T-helper 2 cell treated with Interferon-gamma antibody and Interleukin-4, amounts not matched to agents 5 μg/mL and 100 μg/mL, for 36 hours (primary cell): ENCODE data around the gene GNG3.
"Not testable (repeated sequence)": the region's sequence is repeated elsewhere in the genome, so short reads cannot be mapped to it uniquely, and the experiment has no call there.

Experiments used
- DNase-seq: peaks from one replicate; pipeline ENCODE4 v3.0.0; 2021; ENCODE audit warnings: low spot score
- H3K27ac Mint-ChIP-seq: one replicate; pipeline ENCODE4 v1.8.0; 2021; ENCODE audit warnings: mild to moderate bottlenecking, mixed read lengths
- H3K27me3 Mint-ChIP-seq: one replicate; pipeline ENCODE4 v1.8.0; 2021; ENCODE audit warnings: low read depth, mixed read lengths
- H3K36me3 Mint-ChIP-seq: one replicate; pipeline ENCODE4 v1.8.0; 2021; ENCODE audit warnings: low read depth, mixed read lengths
- H3K4me1 Mint-ChIP-seq: one replicate; pipeline ENCODE4 v1.8.0; 2021; ENCODE audit warnings: low read depth, mixed read lengths
- H3K4me3 Mint-ChIP-seq: one replicate; pipeline ENCODE4 v1.8.0; 2022; ENCODE audit warnings: mild to moderate bottlenecking, moderate library complexity, mixed read lengths
- H3K9me3 Mint-ChIP-seq: one replicate; pipeline ENCODE4 v1.8.0; 2021; ENCODE audit warnings: mixed read lengths

The GNG3 gene

DNA sequence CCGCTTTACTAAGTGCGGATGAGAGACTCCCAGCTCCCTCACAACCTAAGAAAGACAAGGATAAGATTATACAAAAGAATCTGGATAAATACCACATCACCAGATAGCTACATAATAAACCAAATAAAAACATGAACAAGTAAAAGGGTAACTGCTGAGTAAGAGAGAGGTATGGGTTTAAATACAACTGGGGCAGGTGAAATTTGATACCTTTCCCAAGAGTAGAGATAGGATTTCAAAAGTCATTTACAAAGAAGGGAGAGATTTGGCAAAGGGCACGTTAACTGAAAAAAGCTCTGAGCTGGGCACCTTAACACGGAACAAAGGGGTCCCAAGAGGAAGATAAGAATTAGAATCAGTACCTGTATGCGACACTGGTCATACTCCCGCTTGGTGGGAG lies 30.3 kb upstream of the GNG3 start:
- Mint-ChIP-seq H3K27ac (peak overlapping the region; percentile 51), H3K4me3 (peak overlapping the region; percentile 67), H3K36me3 (peaks cover 36% of the 10 kb centered on the region), H3K4me1 (peaks cover 44% of the 10 kb centered on the region), H3K27me3 (no peaks in the 10 kb centered on the region), H3K9me3 (no peaks in the 10 kb centered on the region)
- DNase-seq = no peak

DNA sequence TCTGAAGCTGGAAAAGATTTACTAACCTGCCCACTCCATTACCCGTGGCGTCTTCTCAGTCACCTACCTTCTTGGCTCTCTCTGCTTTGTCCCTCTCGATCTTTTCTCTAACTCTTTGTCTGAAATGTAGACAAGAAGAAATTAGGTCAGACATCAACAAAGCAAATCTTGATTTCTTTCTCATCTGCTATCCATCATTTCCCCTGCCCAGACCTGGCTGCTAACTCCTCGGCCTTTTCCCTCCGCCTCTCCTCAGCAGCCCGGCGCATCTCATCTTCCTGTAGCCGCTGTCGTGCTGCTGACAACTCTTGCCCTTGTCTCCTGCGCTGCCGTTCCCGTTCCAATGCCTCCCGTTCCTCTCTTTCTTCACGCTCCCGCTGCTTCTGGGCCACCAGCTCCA lies 29.8 kb upstream of the GNG3 start:
- H3K36me3 Mint-ChIP-seq = peaks cover 31% of the 10 kb centered on the region
- no peak for DNase-seq
- H3K9me3 Mint-ChIP-seq = no peaks in the 10 kb centered on the region
- H3K27ac Mint-ChIP-seq = peak overlapping the region; percentile 92
- peak overlapping the region; percentile 93 for H3K4me3 Mint-ChIP-seq
- no peaks in the 10 kb centered on the region for H3K27me3 Mint-ChIP-seq
- peaks cover 41% of the 10 kb centered on the region for H3K4me1 Mint-ChIP-seq

DNA sequence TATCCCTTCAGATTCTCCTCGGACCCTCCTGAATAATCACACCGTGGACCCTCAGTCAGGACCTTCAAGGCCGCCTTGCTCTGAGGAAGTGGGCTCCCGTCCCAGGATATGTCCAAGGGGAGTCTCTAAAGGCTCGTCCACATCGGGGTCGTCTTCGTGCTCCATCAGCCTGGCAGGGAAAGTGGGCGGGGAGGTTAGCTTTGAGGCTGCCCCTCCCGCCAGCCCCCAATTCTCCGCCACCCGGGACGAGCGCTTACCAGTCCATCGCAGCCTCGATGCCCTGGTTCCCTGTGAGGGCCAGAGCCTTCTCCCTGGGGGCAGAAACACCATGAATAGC lies 29.1 kb upstream of the GNG3 start:
- H3K27me3 Mint-ChIP-seq = no peaks in the 10 kb centered on the region
- H3K27ac Mint-ChIP-seq = peak overlapping the region; percentile 92
- peaks cover 30% of the 10 kb centered on the region for H3K36me3 Mint-ChIP-seq
- H3K4me1 Mint-ChIP-seq = peaks cover 36% of the 10 kb centered on the region
- no peaks in the 10 kb centered on the region for H3K9me3 Mint-ChIP-seq
- DNase-seq = no peak
- H3K4me3 Mint-ChIP-seq = peak overlapping the region; percentile 93

DNA sequence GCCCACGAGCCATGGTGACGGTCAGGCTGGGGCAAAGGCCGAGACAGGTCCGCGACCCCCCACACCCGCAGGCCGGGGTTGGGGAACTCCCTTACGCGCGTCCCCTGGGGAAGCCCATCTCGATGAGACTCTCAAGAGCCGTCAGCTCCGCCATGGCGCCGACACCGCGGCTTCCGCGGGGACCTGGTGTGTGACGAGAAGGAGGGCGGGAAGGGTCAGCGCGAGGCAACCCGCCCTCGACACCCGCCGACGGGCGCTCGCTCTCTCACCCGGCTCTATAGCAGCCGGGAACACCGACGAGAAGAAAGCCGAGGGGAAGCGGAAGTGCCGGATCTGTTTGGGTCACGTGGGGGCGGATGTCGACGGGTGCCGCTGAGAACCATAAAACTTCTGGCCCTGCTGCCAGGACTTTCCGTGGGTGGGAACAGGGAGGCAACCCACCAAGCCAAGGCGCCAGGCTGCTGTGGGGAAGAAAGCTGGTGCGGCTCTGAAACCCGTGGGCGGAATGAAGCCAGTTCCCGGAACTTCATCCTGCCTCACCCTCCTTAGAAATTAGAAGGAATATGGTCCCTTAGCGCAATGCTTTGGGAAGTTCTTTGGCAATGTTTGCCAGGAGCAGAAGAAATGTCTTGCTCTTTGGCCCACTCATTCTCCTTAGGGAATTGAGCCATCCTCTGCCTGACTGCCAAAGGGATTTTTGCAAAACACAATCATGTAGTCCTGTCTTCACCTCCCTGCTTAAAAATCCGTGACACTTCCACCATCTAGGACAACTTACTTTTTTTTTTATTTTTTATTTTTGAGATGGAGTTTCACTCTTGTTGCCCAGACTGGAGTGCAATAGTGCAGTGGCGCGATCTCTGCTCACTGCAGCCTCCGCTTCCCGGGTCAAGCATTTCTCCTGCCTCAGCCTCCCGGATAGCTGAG lies 28.4 kb upstream of the GNG3 start, which contains the start of gene UBXN1:
TSS of gene UBXN1 (minus strand) at position 304 of the 927 bp plus-strand sequence. CDS start at position 154, 150 bp downstream.
- Mint-ChIP-seq H3K9me3 (no peaks in the 10 kb centered on the region), H3K4me3 (peak within 1 kb of the TSS; percentile 93), H3K36me3 (peaks cover 27% of the 10 kb centered on the region), H3K4me1 (peaks cover 34% of the 10 kb centered on the region), H3K27ac (peak within 1 kb of the TSS; percentile 92), H3K27me3 (no peaks in the 10 kb centered on the region)
- peak; percentile 86 for DNase-seq

DNA sequence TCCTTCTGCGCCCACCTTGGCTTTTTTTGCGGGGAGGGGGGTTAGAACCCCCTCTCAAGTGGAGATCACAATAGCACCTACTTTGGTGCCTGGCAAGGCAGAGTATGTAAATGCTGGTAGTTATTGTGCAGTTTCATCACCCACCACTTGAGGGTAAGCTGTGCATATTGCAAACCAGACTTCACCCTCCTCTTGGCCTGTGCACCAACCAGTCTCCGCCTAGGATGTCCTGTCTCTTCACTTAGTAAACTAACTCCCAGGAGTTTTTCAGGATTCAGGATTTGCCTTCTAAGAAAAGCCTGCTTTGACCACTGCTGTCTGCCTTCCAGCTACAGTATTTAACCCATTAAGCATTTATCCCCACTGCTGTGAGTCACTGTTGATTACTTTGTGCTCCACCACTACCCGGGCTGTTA lies 26.6 kb upstream of the GNG3 start:
- H3K9me3 Mint-ChIP-seq = no peaks in the 10 kb centered on the region
- H3K4me3 Mint-ChIP-seq = peak overlapping the region; percentile 64
- peak; percentile 32 for DNase-seq
- H3K36me3 Mint-ChIP-seq = peaks cover 20% of the 10 kb centered on the region
- H3K4me1 Mint-ChIP-seq = peaks cover 30% of the 10 kb centered on the region
- peak overlapping the region; percentile 80 for H3K27ac Mint-ChIP-seq
- H3K27me3 Mint-ChIP-seq = no peaks in the 10 kb centered on the region

DNA sequence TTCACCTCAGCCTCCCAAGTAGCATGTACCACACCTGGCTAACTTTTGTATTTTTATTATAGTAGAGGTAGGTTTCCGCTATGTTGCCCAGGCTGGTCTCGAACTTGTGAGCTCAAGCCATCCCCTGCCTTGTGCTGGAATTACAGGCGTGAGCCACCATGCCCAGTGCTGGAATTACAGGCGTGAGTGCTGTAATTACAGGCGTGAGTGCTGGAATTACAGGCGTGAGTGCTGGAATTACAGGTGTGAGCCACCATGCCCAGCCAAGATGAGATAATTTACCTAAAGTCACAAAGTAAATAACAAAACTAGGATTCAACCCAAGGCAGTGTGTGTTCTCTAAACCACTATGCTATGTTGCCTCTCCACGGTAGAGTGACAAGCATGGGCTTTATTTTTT lies 25.0 kb upstream of the GNG3 start:
- Mint-ChIP-seq H3K36me3 (peaks cover 8% of the 10 kb centered on the region), H3K9me3 (no peaks in the 10 kb centered on the region), H3K4me3 (no peak overlapping the region), H3K27me3 (peaks cover 5% of the 10 kb centered on the region), H3K27ac (no peak overlapping the region), H3K4me1 (peaks cover 18% of the 10 kb centered on the region)
- DNase-seq = no peak

DNA sequence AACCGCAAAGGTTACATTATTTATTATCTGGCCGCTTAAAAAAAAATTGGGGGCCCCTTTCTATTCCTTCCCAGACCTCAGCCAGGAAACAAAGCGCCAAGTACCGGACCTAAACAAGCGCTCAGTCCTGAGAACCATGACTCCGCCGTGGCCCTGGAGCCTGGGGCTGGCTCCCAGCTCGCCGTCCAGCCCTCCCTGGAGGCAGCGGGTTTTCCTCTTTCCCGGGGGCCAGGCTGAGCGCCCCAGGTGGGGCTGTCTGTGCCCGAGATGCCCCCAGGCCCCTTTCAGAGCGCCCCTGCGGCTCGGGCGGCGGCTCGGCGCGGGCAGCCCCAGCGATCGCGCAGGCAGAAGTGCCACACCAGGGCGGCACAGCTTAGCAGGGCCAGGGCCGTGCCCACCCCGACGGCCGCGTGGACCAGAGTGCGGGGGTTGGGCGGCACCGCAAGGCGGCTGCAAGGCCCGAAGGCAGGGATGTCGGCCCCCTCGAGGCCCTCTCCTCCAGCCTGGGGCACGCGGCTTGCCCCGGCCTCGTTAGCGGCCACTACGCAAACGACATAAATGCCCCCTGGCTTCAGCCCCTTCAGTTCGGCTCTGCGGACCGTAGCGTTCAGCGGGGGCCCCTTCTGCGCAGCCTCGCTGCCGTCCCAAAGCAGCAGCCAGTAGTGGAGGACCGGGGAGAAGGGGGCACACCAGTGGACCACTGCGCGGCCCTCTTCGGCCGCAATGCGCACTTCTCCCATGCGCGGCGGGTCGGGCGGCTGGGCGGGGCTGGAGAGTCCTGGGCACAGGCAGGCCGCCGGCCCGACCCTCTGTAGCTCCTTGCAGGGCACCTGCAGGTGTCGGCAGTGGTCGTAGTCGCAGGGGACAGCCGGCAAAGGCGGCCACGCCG lies 19.7 kb upstream of the GNG3 start:
- no peak overlapping the region for H3K27ac Mint-ChIP-seq
- no peaks in the 10 kb centered on the region for H3K4me1 Mint-ChIP-seq
- no peaks in the 10 kb centered on the region for H3K9me3 Mint-ChIP-seq
- no peak for DNase-seq
- peaks cover 9% of the 10 kb centered on the region for H3K27me3 Mint-ChIP-seq
- H3K36me3 Mint-ChIP-seq = peaks cover 14% of the 10 kb centered on the region
- no peak overlapping the region for H3K4me3 Mint-ChIP-seq

DNA sequence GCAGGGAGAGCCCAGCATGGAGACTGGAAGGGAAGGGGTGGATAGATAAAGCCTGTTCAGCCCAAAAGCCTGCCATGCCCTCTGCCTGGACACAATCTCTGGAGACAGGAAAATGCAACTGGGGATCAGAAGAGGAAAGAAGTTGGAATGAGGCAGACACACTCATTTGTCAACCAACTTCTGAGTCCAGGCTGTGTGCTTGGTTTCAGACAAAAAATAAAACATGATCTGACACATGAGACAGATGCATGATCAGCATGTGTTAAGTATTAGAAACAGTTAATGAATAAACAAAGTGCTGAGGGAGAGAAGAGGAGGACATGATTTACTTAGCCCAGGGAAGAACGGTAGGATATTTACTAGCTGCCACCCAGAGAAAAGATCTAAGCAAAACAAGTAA lies 19.0 kb upstream of the GNG3 start:
- Mint-ChIP-seq H3K27me3 (peaks cover 9% of the 10 kb centered on the region), H3K36me3 (peaks cover 17% of the 10 kb centered on the region), H3K4me1 (no peaks in the 10 kb centered on the region), H3K9me3 (no peaks in the 10 kb centered on the region), H3K4me3 (no peak overlapping the region), H3K27ac (no peak overlapping the region)
- DNase-seq = no peak

DNA sequence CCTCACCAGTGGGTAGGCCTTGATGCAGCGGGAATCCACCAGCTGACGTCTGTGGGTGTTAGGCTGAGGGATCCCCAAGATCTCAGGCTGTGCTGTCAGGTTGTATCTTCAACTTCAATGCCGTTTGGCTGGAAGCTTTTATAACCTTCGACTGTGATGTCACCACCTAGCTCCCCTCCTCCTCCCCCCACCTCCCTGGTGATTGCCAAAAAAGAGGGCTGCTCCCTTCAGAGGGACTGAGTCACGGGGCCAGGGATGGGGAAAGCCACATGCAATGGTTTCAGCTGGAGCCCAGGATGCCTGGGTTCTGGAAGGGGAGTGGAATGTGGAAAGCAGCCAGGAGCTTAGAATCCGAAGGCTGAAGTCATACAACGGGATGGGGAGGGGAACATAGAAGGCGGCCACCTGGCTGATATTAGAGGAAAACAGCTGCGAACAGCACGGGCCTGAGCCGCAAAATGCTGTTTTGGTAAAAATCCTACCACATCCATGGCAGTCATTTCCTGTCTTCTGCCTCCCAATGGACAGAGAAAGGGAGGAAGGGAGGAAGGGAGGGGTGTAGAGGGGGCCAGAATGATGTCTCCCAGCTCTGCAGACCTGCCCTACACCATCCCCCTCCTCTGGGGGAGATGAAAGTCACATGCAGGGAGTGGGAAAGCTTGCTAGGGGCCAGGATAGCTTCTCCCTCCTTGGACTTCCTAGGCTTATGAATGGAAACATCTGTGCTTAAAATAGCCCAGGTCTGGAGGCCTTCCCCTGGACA lies 17.9 kb upstream of the GNG3 start, which contains the start of gene LRRN4CL:
TSS of gene LRRN4CL (minus strand) at position 110 of the 763 bp plus-strand sequence. CDS start 1,022 bp downstream, outside the sequence.
- H3K27me3 Mint-ChIP-seq = peaks cover 9% of the 10 kb centered on the region
- DNase-seq = no peak
- peaks cover under 1% of the 10 kb centered on the region for H3K4me1 Mint-ChIP-seq
- H3K36me3 Mint-ChIP-seq = peaks cover 17% of the 10 kb centered on the region
- H3K4me3 Mint-ChIP-seq = no peak within 1 kb of the TSS
- no peak within 1 kb of the TSS for H3K27ac Mint-ChIP-seq
- no peaks in the 10 kb centered on the region for H3K9me3 Mint-ChIP-seq

DNA sequence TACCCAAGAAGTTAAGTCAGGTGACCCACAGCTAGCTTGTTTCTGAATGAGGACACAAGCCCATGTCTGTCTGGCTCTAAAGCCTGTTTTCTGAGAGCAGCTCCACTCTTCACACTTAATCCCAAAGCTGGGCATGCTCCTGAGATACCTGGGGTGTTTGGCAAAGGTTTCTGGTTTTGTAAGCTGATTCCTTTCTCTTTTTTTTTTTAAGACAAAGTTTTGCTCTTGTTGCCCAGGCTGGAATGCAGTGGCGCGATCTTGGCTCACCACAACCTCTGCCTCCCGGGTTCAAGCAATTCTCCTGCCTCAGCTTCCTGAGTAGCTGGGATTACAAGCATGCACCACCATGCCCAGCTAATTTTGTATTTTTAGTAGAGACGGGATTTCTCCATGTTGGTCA lies 13.9 kb upstream of the GNG3 start:
- not testable (repeated sequence) for H3K27me3 Mint-ChIP-seq, H3K4me3 Mint-ChIP-seq, H3K9me3 Mint-ChIP-seq, H3K4me1 Mint-ChIP-seq, DNase-seq, H3K27ac Mint-ChIP-seq
- peaks cover 16% of the 10 kb centered on the region for H3K36me3 Mint-ChIP-seq

DNA sequence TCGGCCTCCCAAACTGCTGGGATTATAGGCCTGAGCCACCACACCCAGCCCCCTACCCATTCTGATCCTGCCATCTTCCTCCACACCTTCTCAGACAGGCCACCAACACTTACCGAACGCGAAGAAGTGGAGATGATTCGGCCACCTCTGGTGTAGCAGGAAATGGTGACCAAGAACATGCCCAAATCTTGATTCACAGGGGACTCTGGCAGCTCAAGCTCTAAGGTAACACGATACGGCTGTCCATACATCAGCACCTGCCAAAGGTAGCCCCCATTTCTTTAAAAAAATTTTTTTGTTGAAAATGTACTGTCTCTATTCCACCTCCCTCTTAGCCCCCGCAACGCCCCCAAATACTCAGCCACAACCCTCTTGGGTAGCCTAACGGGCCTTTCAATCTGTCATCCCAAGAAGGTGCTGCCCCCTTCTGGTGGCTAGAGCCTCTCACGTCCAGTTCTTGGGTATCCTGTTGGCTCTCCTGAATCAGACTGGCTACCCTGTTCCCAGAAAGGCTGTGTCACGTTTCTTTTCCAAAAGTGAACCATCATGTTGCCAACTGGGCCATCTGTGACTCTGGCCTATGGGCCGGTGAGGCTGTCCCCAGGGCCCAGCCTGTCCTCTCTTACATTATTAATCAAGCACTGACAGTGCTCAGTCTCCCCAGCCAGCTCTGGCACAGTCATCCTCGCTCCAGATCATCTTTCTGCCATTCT lies 12.9 kb upstream of the GNG3 start:
- H3K27ac Mint-ChIP-seq = peak overlapping the region; percentile 36

DNA sequence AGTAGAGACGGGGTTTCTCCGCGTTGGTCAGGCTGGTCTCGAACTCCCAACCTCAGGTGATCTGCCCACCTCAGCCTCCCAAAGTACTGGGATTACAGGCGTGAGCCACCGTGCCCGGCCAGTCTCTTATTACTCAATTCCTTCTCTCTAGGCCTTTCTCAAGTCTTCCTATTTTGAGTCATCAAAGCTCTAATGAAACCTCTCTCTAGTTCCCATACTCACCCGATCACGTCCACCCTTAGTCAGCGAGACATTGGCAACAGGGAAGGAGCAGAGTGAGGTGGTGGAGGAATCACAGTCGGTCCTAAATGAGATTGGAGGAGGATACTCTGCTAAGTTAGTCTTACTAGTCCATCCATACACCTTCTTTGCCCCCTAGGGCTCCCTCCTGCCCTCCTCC lies 5.2 kb upstream of the GNG3 start:
- H3K4me3 Mint-ChIP-seq = no peak overlapping the region
- peaks cover 15% of the 10 kb centered on the region for H3K4me1 Mint-ChIP-seq
- H3K27ac Mint-ChIP-seq = no peak overlapping the region
- H3K9me3 Mint-ChIP-seq = no peaks in the 10 kb centered on the region
- peaks cover 14% of the 10 kb centered on the region for H3K36me3 Mint-ChIP-seq
- no peak for DNase-seq
- H3K27me3 Mint-ChIP-seq = no peaks in the 10 kb centered on the region

More for the DNA sequence above, 12.9 kb upstream of the GNG3 start:
- Mint-ChIP-seq H3K36me3 (peaks cover 15% of the 10 kb centered on the region), H3K9me3 (no peaks in the 10 kb centered on the region), H3K4me3 (no peak overlapping the region), H3K4me1 (peaks cover 5% of the 10 kb centered on the region), H3K27me3 (no peaks in the 10 kb centered on the region)
- DNase-seq = peak; percentile 60

DNA sequence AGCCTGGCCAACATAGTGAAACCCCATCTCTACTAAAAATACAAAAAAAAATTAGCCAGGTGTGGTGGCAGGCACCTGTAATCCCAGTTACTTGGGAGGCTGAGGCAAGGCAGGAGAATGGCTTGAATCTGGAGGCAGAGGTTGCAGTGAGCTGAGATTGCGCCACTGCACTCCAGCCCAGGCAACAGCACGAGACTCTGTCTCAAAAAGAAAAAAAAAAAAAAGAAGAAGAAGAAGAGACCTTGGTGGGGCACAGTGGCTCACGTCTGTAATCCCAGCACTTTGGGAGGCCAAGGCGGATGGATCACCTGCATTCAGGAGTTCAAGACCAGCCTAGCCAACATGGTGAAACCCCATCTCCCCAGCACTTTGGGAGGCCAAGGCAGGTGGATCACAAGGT lies 3.6 kb upstream of the GNG3 start:
- H3K9me3 Mint-ChIP-seq, H3K4me3 Mint-ChIP-seq, H3K27ac Mint-ChIP-seq, H3K27me3 Mint-ChIP-seq, DNase-seq: not testable (repeated sequence)
- H3K36me3 Mint-ChIP-seq = peaks cover 15% of the 10 kb centered on the region
- H3K4me1 Mint-ChIP-seq = peaks cover 25% of the 10 kb centered on the region
